HUES48 (cell line): ENCODE results near the gene GNL3L.
A peak's percentile ranks its signal among the peaks of the same experiment; 100 is the strongest.
"Not testable (repeated sequence)": the region's sequence is repeated elsewhere in the genome, so short reads cannot be mapped to it uniquely, and the experiment has no call there.

Experiments
- H3K27ac ChIP-seq: one replicate; pipeline ENCODE4 v1.7.0; 2013; ENCODE audit warnings: low read depth, low read length, inconsistent platforms
- H3K27me3 ChIP-seq: 2 replicates; pipeline ENCODE4 v1.6.1; 2013; ENCODE audit warnings: mild to moderate bottlenecking, low read length; ENCODE audit not compliant: control insufficient read depth, insufficient read depth
- H3K36me3 ChIP-seq: 2 replicates; pipeline ENCODE4 v1.6.1; 2013; ENCODE audit warnings: low read length; ENCODE audit not compliant: control insufficient read depth, insufficient read depth
- H3K4me1 ChIP-seq: 2 replicates; pipeline ENCODE4 v1.6.1; 2013; ENCODE audit warnings: mild to moderate bottlenecking, low read length; ENCODE audit not compliant: control insufficient read depth, insufficient read depth
- H3K4me3 ChIP-seq: 2 replicates; pipeline ENCODE4 v1.5.1; 2013; ENCODE audit warnings: mild to moderate bottlenecking, low read depth, low read length
- H3K9ac ChIP-seq: 2 replicates; pipeline ENCODE4 v1.6.1; 2013; ENCODE audit warnings: mild to moderate bottlenecking, low read depth, low read length, moderate library complexity
- H3K9me3 ChIP-seq: 2 replicates; pipeline ENCODE4 v1.6.1; 2013; ENCODE audit warnings: low read length; ENCODE audit not compliant: control insufficient read depth, insufficient read depth

Gene GNL3L

DNA sequence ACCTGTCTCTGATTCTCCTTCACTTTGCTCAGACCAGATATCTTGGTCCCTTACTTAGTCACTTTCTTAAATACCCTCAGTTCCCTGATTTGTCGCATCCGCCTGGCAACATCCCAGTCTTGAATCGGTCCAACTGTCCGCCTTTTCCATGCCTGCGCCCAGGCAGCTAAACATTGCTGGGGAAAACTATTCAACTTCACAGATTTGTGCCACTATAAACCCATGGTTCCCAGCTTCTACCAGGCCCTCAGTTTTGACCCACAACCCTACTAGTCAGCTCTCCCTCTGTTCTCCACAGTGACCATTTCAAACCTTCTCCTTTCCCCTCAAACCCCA lies 33.5 kb upstream of the GNL3L start:
- no peaks in the 10 kb centered on the region for H3K27me3 ChIP-seq
- no peak overlapping the region for H3K9ac ChIP-seq
- no peaks in the 10 kb centered on the region for H3K36me3 ChIP-seq
- peaks cover 15% of the 10 kb centered on the region for H3K4me1 ChIP-seq
- peaks cover 21% of the 10 kb centered on the region for H3K9me3 ChIP-seq
- H3K4me3 ChIP-seq: peak overlapping the region; percentile 72
- H3K27ac ChIP-seq: peak overlapping the region; percentile 57

DNA sequence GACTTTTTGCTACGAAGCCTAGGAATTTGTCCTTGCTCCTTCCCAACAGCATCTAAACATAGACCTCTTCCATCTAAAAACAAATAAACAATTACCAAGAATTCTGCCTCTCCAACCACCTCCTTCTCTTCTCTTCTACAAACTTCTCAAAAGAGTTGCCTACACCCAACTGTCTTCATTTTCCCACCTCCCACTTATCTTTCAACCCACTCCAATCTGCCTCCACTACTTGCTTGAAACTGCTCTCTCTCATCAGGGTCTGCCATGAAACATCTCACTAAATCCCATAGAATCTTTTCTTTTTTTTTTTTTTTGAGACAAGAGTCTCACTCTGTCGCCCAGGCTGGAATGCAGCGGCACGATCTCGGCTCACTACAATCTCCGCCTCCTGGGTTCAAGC lies 33.1 kb upstream of the GNL3L start:
- Histone ChIP-seq H3K36me3 (no peaks in the 10 kb centered on the region), H3K4me1 (peaks cover 15% of the 10 kb centered on the region), H3K9me3 (peaks cover 21% of the 10 kb centered on the region), H3K27me3 (no peaks in the 10 kb centered on the region), H3K4me3 (no peak overlapping the region), H3K9ac (no peak overlapping the region), H3K27ac (no peak overlapping the region)

DNA sequence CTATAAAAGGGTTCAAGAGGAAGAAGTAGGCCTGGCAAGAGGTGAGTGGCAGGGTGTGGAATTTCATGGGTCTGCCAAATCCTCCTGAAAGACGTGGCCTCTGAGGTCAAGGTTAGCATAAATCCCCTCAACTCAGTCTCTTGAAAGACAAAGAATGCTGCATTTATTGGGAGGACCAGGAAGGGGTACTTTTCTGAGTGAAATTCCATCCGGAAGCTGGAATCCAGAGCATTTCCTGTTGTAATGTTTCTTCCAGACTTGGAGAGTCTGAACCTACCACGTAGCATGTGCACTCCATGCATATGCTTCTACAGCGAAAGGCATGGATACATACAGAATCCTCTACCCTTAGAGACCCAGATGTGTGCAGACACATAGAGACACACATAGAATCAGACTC lies 20.6 kb upstream of the GNL3L start:
- Histone ChIP-seq H3K4me1 (0 out of 2 replicates have a peak, but pooled peaks cover 3% of the 10 kb centered on the region), H3K9me3 (peaks cover 20% of the 10 kb centered on the region), H3K4me3 (no peak overlapping the region), H3K27me3 (no peaks in the 10 kb centered on the region), H3K36me3 (no peaks in the 10 kb centered on the region), H3K9ac (no peak overlapping the region), H3K27ac (no peak overlapping the region)

DNA sequence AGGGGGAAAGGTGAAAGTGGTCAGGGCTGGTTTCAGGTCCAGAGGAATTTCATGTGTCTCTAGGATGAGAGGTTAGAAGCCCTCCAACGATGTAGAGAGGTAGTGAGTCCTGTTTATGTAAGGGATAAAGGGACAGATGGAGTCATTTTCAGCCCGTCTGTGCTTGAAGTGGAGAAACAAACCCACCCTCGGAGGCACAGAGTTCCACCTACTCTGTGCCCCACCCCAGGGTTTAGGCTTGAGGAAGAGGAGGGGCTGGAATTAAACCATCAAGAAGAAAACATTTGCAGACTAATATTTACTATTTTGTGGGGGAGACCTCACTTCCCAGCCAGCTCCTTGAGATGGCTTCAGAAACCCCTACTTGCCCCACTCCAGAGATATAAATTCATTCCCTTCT lies 868 bp upstream of the GNL3L start:
- Histone ChIP-seq H3K9me3 (peaks cover 50% of the 10 kb centered on the region), H3K4me1 (peaks cover 3% of the 10 kb centered on the region; the same call in 1 of the 2 replicates), H3K4me3 (peak overlapping the region; percentile 90), H3K9ac (peak overlapping the region; percentile 86; the same call in 1 of the 2 replicates), H3K27ac (peak overlapping the region; percentile 95), H3K36me3 (0 out of 2 replicates have a peak, but pooled peaks cover 20% of the 10 kb centered on the region), H3K27me3 (no peaks in the 10 kb centered on the region)

DNA sequence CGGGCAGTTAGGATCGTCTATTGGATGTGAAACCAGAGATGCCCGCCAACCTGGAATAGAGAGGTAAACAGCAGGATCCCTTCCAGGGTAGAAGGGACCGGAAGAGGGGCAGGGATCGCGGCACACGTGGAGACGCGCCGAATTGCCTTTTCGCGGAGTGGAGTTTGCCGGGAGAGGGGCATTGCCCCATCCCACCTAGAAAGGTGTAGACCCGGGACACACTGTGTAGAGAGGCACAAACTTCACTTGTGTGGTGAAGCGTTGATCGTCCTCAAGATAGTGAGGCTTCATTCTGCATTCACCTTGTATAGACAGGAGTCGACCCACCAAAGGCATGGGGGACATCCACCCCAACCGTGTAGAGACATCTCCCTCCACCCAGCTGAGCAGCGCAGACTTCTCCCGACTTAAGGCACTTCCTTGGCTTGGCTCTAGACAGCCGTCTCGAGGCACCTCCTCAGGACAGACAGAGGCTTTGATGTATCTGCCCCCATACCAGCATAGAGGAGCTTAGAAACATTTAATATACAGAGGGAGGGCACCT lies 410 bp downstream of the GNL3L start:
- H3K27ac ChIP-seq: peak overlapping the region; percentile 95

DNA sequence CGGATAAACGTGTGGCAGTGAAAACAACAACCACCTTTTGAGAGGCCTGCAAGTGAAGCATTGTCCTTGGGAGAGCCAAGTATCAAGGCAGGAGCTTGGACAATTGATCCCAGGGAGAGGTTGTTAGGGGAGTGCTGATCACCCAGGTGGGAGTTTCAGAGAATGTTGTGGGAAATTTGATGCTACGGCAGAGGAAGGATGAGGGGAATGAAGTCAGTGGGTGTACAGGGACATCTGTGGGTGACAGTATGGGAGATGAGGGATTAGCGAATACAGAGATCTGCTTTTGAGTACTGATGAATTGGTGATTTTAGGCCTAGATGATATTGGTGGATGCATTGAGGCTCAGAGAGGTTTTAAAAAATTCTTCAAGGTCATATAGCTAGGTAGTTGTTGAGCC lies 4.3 kb downstream of the GNL3L start:
- H3K9ac ChIP-seq: no peak overlapping the region

More for the DNA sequence above, 410 bp downstream of the GNL3L start:
- Histone ChIP-seq H3K9me3 (peaks cover 51% of the 10 kb centered on the region), H3K9ac (peak overlapping the region; percentile 87), H3K27me3 (no peaks in the 10 kb centered on the region), H3K36me3 (peaks cover 27% of the 10 kb centered on the region; the same call in 1 of the 2 replicates), H3K4me3 (peak overlapping the region; percentile 90), H3K4me1 (peaks cover 3% of the 10 kb centered on the region; the same call in 1 of the 2 replicates)

DNA sequence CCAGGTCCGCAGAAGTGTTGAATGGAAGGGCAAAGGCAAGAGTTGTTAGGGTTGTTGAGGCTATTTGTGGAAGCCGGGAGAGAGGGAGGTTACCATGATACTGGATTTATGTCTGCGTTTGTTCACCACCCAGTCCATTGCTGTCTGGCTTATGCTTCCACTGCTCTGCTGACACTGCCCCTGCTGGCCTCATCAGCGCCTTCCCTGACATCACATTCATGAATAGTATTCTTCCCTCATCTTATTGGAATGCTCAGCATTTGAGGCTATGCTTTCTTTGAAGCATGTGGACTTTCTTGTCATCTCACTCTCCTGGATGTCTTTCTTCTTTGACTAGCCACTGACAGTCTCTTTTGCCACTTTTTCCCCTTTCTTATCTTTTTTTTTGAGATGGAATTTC lies 10.3 kb downstream of the GNL3L start:
- no peaks in the 10 kb centered on the region for H3K27me3 ChIP-seq
- no peak overlapping the region for H3K9ac ChIP-seq
- H3K4me1 ChIP-seq: no peaks in the 10 kb centered on the region
- peaks cover 34% of the 10 kb centered on the region for H3K9me3 ChIP-seq
- H3K36me3 ChIP-seq: peaks cover 76% of the 10 kb centered on the region
- no peak overlapping the region for H3K4me3 ChIP-seq
- no peak overlapping the region for H3K27ac ChIP-seq

More for the DNA sequence above, 4.3 kb downstream of the GNL3L start:
- Histone ChIP-seq H3K36me3 (peaks cover 52% of the 10 kb centered on the region), H3K27ac (no peak overlapping the region), H3K4me3 (no peak overlapping the region), H3K27me3 (no peaks in the 10 kb centered on the region), H3K9me3 (peaks cover 44% of the 10 kb centered on the region), H3K4me1 (no peaks in the 10 kb centered on the region)

DNA sequence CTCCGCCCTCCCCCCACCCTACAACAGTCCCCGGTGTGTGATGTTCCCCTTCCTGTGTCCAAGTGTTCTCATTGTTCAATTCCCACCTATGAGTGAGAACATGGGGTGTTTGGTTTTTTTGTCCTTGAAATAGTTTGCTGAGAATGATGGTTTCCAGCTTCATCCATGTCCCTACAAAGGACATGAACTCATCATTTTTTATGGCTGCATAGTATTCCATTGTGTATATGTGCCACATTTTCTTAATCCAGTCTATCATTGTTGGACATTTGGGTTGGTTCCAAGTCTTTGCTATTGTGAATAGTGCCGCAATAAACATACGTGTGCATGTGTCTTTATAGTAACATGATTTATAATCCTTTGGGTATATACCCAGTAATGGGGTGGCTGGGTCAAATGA lies 12.2 kb downstream of the GNL3L start:
- not testable (repeated sequence) for H3K27ac ChIP-seq, H3K4me1 ChIP-seq, H3K27me3 ChIP-seq, H3K4me3 ChIP-seq, H3K9ac ChIP-seq
- peaks cover 35% of the 10 kb centered on the region for H3K9me3 ChIP-seq
- H3K36me3 ChIP-seq: peaks cover 89% of the 10 kb centered on the region

DNA sequence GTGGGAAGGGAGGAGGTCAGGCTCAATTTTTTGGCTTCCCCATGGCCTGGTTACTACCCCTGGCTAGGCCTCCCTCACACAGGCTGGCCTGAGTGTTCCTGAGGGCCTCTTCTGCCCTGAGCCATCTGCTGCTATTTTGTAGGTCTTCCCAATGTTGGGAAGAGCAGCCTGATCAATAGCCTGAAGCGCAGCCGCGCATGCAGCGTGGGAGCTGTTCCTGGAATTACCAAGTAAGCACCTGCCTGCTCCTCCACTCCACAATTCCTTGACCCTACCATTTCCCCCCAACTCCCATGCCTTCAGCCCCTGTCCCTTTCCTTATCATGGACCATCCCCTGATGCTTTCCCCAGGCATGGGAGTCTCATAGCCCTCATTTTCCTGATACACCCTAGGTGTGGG lies 20.8 kb downstream of the GNL3L start:
- Histone ChIP-seq H3K27me3 (no peaks in the 10 kb centered on the region), H3K4me3 (no peak overlapping the region), H3K27ac (no peak overlapping the region), H3K36me3 (peaks cover 91% of the 10 kb centered on the region), H3K9ac (no peak overlapping the region), H3K9me3 (peaks cover 39% of the 10 kb centered on the region), H3K4me1 (no peaks in the 10 kb centered on the region)

DNA sequence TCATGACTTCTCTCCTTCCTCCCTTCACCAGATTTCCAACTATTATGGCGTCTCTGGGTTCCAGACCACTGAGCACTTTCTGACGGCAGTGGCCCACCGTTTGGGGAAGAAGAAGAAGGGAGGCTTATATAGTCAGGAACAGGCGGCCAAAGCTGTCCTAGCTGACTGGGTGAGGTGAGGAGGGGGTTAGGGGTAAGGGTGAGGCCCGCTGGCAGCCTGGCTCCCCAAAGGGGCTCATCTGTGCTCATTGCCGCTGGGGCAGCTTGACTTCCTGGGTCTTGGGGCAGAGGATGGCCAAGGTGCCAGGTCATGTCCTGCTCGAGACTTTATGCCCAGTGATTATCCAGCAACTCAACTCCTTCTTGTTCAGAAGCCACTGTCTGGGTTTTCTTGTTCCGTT lies 21.8 kb downstream of the GNL3L start:
- Histone ChIP-seq H3K36me3 (peaks cover 91% of the 10 kb centered on the region), H3K9me3 (peaks cover 45% of the 10 kb centered on the region), H3K4me1 (no peaks in the 10 kb centered on the region), H3K9ac (no peak overlapping the region), H3K27me3 (no peaks in the 10 kb centered on the region), H3K4me3 (no peak overlapping the region), H3K27ac (no peak overlapping the region)

DNA sequence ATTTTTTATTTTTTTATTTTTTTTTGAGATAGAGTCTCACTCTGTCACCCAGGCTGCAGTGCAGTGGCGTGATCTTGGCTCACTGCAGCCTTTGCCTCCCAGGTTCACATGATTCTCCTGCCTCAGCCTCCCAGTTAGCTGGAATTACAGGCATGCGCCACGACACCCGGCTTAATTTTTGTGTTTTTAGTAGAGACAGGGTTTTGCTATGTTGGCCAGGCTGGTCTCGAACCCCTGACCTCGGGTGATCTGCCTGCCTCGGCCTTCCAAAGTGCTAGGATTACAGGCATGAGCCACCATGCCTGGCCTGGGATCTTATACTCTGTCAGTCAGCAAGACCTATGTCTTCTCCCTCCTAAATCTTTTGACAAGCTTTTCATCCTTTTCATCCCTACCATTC lies 25.0 kb downstream of the GNL3L start:
- Histone ChIP-seq H3K9me3 (peaks cover 35% of the 10 kb centered on the region), H3K36me3 (peaks cover 84% of the 10 kb centered on the region)
- not testable (repeated sequence) for H3K27ac ChIP-seq, H3K9ac ChIP-seq, H3K4me3 ChIP-seq, H3K4me1 ChIP-seq, H3K27me3 ChIP-seq
